ENCODE measurements around the gene ZNF683. TPM values are rescaled to one million over a fixed set of nuclear protein-coding genes. Genes with fewer than 3 reads are reported as not detected.
"Not testable (repeated sequence)": the region's sequence is repeated elsewhere in the genome, so short reads cannot be mapped to it uniquely, and the experiment has no call there.

The ZNF683 gene
- 0.31 TPM for total RNA-seq

DNA sequence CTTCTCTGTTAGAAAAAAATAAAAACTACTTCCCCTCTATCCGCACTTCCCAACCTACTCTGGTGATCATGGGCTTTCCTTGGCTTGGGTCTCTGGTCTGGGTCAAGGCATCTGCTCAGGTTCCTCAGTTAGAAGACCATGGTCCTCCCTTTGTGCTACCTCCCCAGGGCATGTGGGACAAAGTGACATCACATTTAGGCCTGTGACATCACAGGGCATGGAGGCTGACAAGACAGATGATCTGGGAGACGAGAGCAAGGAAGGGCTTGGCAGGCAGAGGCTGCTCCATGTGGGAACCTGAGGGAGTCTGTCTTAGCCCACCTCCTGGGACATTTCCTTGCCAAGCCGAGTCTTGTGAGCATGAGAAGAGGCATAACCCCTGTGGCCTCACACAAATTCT, at the start of gene ZNF683:
Gene ZNF683 (minus strand): TSS at position 140 of the 400 bp plus-strand sequence. CDS start 4,179 bp downstream, outside the sequence.
- DNase-seq (ENCODE audit: low spot score); ATAC-seq; intact Hi-C loops (cut with DNase I): not testable (repeated sequence)

DNA sequence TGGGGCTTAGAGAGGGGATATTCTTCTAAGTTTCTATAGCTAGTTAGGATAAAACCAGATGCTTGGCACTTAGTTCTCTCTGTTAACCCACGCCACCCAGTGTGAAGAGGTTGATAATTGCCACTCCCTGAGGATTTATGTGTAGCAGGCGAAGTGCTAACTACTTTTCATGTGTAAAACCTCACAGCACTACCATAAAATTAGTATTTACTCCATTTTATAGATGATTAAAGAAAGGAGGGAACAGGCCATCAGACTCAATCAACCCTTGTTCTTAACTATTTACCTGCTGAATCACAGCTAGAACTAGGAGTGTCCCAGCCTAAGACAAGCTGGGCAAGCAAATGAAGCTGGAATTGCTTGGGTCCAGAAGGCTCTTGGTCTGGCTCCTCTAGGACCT, 46.9 kb upstream of the ZNF683 start:
- ATAC-seq (no peak), DNase-seq (ENCODE audit: low spot score) (no peak)
- intact Hi-C loops (cut with DNase I): no loop called here

DNA sequence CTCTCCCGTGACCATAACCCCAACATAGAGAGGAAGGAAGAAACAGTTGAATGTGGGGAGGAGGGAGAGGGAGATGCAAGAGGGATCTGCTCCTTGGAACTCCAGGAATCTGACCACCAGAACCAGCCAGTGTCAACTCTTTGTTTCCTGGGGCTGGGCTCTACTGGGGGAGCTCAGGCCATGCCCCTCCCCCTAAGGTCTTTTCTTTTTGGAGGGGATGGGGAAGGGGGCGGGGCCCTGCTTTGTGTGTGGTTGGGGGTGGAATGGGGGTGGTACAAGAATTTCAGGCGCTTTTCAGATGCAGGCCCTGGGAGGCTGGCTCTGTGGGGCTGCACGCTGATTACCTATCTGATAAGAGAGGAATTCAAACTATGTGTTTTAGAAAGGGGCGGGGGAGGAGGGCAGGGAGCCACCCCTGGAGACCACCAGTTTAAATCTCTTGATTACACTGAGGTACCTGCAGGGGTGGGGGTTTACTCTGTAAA, 46.4 kb upstream of the ZNF683 start:
- ATAC-seq (no peak), DNase-seq (ENCODE audit: low spot score) (no peak)
- intact Hi-C loops (cut with DNase I): no loop called here

DNA sequence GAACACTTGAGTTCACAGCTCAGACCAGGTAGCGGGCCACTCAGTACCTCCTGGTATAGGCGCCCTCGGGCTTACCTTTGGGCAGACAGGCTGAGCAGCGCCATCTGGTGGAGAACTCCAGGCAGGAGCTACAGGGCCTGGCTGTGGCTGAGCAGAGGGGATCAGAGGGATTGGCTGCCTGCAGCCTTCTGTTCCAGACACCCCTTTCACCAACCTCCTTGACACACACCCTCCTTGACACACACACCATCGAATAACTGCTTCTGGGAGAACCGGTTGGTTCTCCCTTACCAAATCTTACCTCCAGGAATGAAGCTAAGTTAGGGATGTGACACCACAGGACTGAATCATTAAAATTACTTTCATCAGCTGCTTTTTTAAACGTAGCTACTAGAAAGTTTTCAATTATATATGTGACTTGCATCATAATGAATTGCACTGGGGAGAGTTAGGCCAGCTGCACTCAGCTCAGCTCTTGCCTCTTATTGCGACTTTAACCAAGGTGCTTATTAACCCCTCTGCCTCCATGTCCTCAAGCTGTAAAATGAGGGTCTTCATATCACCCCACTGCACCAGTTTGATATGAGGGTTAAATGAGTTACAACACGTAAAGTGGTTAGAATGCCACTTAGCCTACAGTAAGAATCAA, 44.7 kb upstream of the ZNF683 start:
- ATAC-seq (peak; percentile 78), DNase-seq (ENCODE audit: low spot score) (peak; percentile 82)
- intact Hi-C loops (cut with DNase I): no loop called here

DNA sequence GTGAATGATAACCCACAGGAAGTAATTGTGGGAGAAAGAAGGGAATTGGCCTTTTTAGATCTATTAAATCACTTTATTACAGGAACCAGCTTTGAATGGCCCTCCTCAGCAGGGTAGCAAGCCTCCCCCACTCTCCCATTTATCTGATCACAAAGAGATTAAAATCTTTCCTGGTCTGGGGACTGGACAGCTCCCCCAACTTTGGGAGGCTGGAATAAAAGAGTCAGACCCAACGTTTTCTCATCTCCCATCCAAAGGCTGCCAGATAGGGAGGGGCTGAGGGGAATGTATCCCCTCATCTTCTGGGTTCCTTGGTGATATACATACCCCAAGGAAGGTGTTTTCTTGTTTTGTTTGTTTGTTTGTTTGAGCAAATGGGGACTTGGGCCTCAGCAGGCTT, 40.5 kb upstream of the ZNF683 start:
- ATAC-seq (no peak), DNase-seq (ENCODE audit: low spot score) (no peak)
- intact Hi-C loops (cut with DNase I): no loop called here

DNA sequence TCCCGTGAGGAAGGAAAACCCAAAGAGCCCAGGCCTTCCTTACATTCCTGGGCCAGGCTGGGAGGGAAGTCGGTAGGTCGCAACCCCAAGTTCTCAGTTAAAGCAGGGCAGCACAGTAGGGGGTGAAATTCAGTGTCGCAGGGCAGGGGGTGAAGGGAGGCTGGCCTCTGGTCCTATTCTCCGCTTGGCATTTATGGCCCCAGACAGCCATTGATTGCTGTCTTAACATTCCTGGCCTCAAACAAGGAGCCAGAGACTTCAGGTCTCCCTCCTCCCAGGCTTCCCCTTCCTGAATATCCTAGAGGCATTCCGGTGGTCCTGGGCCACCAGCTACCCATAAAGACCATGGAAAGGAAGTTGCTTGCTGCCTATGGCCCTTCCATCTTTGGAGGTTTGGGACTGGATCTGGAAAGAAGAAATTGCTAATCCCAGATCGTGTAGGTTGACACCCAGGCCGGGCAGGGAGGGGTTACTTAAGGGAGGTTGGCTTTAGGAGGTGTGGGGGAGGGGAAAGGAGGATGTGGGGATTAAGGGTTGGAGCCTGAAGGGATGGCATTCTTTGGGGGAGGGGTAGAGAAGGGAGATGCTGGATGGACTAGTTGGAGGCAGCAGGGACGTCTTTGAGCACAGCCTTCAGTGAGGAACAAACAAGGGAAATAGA, 39.8 kb upstream of the ZNF683 start:
- intact Hi-C loops (cut with DNase I): no loop called here
- DNase-seq (ENCODE audit: low spot score) (no peak), ATAC-seq (no peak)

DNA sequence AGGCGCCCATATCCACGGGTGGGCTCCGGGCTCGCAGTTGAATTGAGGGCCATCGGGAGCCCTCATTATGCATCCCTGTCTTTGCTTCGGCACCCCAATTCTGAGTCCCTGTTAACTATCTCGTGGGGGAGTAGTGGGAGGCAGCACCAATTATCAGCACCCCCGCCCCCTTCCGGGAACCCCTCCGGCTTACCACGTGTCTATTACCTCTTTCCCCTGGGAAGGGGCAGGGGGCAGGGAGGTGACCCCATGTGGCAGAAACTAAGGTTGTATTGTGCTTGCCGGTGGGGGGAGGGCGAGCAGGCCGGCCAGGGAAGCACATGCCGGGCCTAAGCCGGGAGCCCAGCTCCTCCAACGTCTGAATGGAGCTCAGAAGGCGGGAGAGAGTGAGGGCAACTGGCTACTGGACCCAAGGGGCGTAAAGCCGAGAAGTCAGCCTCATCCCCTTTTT, 39.1 kb upstream of the ZNF683 start:
- intact Hi-C loops (cut with DNase I): no loop called here
- ATAC-seq (no peak), DNase-seq (ENCODE audit: low spot score) (no peak)

DNA sequence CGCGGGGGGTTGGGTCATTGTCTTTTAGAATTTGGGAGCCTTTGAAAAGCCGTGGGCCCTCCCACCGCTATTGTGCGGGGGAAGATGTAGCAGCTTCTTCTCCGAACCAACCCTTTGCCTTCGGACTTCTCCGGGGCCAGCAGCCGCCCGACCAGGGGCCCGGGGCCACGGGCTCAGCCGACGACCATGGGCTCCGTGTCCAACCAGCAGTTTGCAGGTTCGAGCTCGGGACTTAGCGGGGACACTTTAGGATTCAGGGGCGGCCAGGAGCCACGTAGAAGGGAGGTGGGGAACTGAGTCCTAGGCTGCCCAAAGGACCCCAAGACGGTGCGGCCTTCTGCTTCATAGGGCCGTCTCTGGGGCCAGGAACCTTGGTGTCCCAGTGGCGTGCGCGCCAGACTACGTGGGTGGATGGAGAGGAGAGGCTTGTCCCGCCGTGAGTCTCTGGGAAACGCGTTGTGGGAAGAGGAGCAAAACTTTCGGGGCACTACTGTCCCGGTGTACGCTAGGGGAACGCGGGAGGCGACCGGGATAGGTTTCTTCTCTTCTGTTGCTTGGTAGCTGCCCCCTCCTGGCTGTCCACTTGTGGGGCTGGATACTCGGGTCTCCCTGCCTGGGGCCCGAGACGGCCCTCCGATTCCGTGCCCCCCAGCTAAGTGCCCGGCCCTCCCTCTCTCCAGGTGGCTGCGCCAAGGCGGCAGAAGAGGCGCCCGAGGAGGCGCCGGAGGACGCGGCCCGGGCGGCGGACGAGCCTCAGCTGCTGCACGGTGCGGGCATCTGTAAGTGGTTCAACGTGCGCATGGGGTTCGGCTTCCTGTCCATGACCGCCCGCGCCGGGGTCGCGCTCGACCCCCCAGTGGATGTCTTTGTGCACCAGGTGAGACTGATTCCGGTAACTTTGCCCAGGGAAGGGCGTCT, 38.4 kb upstream of the ZNF683 start, which contains the start of gene LIN28A:
Gene LIN28A (plus strand): TSS at position 112 of the 918 bp plus-strand sequence. CDS start 75 bp downstream, at position 187.
- intact Hi-C loops (cut with DNase I): no loop called here
- DNase-seq (ENCODE audit: low spot score): no peak
- no peak for ATAC-seq

DNA sequence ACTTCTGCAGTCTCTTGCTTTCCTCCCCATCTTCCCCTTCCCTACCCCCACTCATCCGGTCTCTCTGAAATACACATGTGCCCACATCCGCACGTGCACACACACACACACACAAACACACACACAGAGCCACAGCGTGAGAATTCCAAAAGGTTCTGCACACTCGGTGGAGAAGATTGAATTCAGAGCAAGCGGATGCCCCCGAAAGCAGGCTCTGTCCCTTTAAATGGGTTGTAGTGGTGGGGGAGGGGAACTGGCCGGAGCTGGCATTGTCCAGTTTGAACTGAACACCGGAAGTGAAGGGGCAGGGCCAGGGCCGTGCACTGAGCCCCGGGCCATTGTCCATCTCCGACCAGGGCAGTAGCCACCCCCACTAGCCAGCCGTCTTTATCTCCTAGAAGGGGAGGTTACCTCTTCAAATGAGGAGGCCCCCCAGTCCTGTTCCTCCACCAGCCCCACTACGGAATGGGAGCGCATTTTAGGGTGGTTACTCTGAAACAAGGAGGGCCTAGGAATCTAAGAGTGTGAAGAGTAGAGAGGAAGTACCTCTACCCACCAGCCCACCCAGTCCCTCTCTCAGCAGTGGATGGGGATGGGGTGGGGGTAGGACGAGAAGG, 36.7 kb upstream of the ZNF683 start:
- no peak for DNase-seq (ENCODE audit: low spot score)
- no peak for ATAC-seq
- intact Hi-C loops (cut with DNase I): no loop called here

DNA sequence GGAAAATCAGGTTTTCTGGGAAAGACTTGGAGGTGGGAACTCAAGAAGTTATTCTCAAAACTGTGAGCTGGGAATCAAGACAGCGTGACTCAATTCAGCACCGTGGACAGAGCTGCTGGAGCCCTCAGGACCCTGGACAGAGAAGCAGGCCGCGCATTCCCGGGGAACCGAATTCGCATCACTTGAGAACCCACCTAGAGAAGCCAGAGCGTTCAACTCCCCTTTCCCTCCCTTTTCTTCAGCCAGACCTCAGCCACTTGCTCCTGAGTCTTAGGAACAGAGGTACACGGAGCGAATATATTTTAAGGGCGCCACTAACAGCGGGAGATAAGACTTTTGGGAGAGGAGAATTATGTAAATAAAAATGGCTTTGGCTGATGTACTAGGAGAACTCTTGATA, 36.1 kb upstream of the ZNF683 start:
- DNase-seq (ENCODE audit: low spot score): peak; percentile 84
- intact Hi-C loops (cut with DNase I): no loop called here
- peak; percentile 93 for ATAC-seq

DNA sequence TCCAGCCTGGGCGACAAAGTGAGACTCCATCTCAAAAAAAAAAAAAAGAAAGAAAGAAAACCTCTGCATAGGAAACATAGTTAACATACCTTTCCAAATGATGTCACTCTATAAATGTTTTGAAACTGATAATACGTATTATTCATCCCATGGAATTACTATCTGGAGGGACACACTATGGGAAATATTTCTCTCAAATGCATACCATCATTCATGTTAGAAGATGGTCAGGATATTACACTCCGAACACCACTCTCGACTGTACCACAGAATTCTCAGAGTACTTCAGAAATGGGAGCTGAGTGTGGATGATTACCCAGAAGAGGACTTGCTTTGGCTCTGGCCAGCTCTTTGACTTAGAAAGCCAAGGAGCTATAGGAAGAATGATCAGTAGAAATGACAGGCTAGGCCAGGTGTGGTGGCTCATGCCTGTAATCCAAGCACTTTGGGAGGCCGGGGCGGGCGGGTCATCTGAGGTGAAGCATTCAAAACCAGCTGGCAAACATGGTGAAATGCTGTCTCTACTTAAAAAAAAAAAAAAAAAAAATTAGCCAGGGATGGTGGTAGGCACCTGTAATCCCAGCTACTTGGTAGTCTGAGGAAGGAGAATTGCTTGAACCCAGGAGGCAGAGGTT, 32.8 kb upstream of the ZNF683 start:
- intact Hi-C loops (cut with DNase I): no loop called here
- ATAC-seq (no peak), DNase-seq (ENCODE audit: low spot score) (no peak)

DNA sequence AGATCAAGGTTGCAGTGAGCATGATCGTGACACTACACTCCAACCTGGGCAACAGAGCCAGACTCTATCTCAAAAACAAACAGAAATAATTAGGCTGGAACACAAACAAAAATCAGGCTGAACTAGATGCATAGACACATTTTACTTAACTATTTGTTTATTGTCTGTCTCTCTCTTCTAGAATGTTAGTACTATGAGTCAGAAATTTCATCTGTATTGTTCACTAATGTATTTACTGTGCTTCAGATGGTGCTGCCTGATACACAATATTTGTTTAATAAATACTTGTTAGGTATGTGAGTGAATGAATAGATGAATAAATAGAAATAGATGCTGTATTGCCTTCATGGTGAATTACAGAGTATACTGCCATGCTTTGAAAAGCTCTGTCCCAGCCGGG, 32.1 kb upstream of the ZNF683 start:
- intact Hi-C loops (cut with DNase I): no loop called here
- ATAC-seq (no peak), DNase-seq (ENCODE audit: low spot score) (no peak)

DNA sequence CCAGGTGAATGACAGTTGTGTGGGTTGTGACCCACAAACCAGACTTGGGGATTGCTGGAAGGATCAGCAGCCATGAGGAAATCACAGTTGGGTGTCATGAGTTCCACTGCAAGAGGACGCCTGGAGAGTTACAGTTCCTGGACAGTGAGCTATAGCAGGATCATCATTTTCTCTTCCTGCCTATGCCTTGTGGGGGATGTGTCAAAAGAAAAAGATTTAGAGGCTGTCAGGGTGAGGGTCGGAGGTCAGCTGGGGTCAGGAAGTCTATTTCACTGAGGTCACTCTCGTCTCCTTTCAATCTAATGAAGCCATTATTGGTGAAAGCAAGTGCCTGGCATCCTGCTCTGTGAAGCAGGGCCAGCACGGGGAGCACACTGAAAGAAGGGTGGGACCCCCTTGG, 31.1 kb upstream of the ZNF683 start:
- intact Hi-C loops (cut with DNase I): no loop called here
- no peak for ATAC-seq
- no peak for DNase-seq (ENCODE audit: low spot score)

DNA sequence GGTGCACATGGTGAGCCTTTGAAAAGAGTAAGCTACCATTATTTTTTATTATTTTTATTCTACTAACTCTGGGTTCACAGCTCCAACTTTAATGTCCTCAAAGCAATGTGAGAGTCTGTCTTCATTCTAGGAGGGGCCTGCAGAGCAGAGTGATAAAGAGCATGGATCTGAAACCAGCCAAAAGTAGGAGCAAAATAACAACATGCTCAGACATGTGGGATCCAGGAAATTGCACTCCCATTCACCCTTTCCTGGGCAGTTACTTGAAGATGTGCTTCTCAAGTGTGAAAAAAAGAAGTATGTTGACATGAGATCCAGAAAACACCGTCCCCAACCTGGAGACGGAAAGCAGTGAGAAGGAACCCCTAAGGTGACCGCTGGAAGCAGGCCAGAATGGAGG, 29.3 kb upstream of the ZNF683 start:
- no peak for DNase-seq (ENCODE audit: low spot score)
- intact Hi-C loops (cut with DNase I): no loop called here
- ATAC-seq: no peak

DNA sequence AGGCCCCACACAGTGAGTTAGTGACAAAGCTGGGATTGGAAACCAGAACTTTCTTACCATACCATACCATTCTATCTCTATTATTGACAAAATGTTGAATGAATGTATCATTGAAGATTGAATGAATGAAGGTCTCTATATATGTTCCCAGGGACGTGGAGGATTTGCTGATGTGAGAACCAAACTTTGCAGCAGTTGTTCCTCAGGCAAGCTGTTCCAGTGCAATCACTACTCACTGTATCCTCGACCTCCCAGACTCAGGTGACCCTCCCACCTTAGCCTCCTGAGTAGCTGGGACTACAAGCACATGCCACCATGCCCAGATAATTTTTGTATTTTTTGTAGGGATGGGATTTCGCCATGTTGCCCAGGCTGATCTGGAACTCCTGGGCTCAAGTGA, 26.5 kb upstream of the ZNF683 start:
- intact Hi-C loops (cut with DNase I): no loop called here
- DNase-seq (ENCODE audit: low spot score) (no peak), ATAC-seq (no peak)

DNA sequence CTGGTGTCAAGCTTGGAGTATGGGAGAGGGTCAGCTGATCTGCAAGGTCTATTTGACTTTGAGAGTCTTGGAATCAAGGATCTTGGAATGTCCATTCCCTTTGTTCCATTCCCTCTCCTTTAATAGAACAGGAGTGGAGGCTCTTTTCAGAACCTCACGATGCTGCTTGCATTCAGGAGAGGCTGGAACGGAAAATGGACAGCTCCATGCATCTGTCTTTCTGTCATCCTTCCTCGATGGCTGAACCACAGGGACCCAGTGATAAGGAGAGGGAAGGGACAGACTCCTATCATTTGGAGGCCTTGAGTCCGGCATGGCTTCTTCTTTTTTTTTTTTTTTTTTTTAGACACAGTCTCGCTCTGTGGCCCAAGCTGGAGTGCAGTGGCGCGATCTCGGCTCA, 23.2 kb upstream of the ZNF683 start:
- intact Hi-C loops (cut with DNase I): no loop called here
- no peak for DNase-seq (ENCODE audit: low spot score)
- ATAC-seq: no peak

DNA sequence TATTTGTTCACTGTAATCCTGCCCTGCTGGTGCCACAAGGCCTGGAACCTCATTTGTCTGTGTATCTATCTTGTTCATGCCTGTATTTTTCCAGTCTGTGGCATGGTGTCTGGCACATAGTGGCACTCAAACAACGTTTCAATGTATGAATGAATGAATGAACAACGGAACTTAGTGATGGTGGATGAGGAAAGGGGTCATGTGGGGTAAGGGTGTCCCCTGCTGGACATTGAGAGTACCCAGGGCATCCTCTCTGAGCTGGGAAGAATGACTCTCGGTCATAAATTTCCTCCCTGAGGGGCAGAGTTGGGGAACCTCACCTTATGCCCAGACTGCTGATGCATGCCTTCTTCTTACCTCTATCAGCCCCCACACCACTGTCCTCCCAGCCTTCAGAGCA, 18.9 kb upstream of the ZNF683 start:
- no peak for ATAC-seq
- no peak for DNase-seq (ENCODE audit: low spot score)
- intact Hi-C loops (cut with DNase I): no loop called here

DNA sequence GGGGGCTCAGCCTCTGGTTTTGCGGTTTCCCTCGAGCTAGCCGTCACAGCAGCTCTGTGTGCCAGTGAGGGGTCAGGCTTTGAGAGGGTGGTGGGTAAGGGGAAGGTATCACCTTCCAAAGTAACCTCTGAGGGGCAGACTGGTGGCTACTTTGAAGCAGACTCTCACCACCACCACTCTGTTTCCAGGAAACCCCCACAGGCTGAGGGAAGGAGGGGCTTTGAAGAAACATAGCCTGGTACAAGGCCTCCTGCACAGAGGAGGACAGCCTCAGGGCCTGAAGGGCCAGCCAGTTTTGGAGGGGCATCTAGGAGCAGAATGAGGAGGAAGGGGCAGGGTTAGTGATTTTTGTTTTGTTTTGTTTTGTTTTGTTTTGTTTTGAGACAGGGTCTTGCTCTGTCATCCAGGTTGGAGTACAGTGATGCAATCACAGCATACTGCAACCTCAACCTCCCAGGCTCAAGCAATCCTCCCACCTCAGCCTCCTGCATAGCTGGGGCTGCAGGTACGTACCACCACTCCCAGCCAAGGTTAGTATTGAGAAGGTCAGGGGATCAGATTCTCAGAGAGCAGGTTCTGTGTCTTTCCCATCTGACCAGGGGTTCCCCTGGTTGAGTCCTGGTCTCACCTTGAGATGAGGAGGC, 17.2 kb upstream of the ZNF683 start:
- ATAC-seq: no peak

More for the DNA sequence above, 17.2 kb upstream of the ZNF683 start:
- intact Hi-C loops (cut with DNase I): no loop called here
- DNase-seq (ENCODE audit: low spot score): peak; percentile 6
